Measurements from ENCODE around the gene ETF1.
A peak's percentile ranks its signal among the peaks of the same experiment; 100 is the strongest.

Gene ETF1

DNA sequence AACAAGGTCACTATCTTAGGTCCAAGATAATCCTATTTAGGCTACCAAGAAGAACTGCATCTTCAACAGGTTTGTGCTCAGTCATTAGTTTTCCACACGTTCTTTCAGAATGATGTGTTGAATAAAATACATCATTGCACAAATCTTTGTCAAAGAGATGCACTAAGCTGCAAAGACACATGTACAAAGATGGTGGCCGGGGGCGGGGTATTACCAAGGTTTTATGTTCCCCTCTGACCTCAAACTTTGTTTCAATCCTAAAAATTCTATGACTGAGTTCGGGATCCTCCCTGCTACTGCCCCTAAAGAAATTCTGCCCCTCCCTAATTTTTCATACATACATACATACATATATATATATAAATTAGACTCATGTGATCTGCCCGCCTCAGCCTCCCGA, 17.9 kb upstream of the ETF1 start:
- DNase-seq, result no peak

DNA sequence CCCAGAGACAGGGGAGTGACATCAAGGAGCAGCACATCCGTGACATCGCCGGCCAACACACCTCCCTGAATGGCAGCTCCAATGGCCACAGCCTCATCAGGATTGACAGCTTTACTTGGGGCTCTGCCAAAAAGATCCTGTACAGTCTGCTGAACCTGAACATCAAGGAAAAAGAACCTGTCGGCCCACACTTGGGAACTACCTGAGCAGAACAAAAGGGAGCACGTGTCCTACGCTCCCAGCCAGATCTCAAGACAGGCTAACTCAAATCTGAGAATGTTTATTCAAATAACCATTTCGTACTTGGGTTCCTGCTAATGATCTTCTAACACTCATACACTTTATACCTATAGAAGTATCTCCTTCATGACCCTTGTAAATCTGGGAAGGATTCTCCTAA, 16.9 kb upstream of the ETF1 start:
- DNase-seq, result no peak

GRCh38 chr5:138557677-138558076, 14.6 kb upstream of the ETF1 start:
- DNase-seq, result no peak

DNA sequence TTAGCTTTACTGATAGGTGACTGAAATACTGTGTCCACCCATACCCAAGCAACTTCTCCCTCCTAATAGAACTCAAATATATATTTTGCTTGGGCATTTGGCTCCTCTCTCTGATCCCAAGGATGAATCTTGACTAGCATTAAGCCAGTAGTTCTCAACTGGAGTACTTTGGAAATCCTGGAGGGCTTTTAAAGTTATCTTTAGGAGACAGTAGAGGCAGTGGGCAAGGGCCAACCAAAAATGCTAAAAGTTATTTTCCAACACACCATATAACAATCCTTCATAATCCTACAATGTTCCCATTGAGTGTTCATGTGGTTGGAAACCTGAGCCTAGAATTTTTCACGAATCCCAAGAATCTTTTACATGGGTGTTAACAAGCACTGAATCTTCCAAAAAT, 11.1 kb upstream of the ETF1 start:
- DNase-seq, result no peak

GRCh38 chr5:138553437-138554095, 10.5 kb upstream of the ETF1 start:
- no peak for DNase-seq

DNA sequence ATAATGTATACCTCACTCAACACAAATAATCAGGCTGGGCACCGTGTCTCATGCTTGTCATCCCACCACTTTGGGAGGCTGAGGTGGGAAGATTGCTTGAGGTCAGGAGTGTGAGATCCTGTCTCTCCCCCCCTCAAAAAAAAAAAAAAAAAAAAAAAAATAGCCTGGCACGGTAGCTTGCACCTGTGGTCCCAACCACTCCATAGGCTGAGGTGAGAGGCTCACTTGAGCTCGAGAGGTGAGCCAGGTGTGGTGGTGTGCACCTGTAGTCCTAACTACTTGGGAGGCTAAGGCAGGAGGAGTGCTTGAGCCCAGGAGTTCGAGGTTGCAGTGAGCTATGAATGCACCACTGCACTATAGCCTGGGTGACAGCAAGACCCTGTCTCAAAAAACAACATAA, 9.6 kb upstream of the ETF1 start:
- no peak for DNase-seq

DNA sequence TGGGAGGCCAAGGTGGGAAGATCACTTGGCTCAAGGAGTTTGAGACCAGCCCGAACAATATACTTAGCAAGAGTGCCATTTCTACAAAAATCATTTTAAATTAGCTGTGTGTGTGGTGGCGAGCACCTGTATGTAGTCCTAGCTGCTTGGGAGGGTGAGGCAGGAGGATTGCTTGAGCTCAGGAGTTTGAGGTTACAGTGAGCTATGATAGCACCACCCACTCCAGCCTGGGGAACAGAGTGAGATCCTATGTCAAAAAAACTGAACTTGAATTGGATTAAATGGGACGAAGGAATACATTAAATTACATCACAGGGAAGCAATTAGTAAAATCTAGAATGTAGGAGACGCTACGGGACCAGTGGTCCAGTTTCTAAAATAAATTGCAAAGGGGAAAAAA, 6.4 kb upstream of the ETF1 start:
- DNase-seq, result no peak

DNA sequence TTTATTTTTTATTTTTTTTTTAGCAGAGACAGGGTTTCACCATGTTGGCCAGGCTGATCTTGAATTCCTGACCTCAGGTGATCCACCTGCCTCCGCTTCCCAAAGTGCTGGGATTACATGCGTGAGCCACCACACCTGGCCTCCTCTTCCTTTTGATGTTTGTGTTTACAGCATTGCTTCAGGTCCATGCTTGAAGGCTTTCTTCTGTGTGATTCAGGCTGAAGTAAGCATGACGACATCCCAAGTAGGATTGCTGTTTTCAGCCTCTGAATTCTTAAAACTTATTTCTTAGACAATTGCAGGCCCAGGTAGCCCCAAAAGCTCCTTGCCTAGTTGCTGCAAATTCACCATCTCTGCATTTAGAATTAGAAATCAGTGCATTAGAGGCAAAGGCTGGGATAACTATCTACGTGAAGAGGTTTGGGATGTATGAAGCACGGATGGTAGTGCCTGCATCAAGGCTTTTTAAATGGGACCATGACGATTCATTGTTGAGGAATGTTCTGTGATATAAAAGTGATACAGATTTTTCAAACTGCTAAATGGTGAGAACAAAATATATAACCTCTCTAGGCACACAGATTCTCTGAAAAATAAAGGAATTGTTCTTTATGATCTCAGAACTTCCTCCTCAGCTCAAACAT, 3.0 kb upstream of the ETF1 start:
- no peak for DNase-seq

- no peak for DNase-seq
Observed at GRCh38 chr5:138544181-138545134, 1.4 kb upstream of the ETF1 start.

DNA sequence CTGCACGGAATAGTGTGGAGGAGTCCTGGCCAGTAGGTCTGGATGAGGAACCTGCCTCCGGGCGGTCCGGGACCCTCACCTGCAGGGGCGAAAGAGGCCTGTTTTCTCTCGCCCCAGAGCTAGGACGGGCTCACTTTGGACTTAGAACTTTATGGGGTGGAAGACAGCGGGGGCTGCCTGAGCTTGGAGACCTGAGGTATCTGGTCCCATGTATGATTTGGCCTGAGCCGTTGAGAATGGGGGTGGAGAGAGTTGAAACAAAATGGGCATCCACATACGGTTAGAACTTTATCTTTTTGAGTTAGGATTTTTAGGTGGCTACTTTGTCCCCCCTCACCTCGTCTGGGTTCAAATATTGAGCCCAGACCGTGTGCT, 681 bp upstream of the ETF1 start:
- no peak for DNase-seq

GRCh38 chr5:138542180-138542955, 668 bp downstream of the ETF1 start:
- peak; percentile 48 for DNase-seq

- no peak for DNase-seq
Observed at GRCh38 chr5:138541511-138542179, 1.4 kb downstream of the ETF1 start.

GRCh38 chr5:138539791-138540190, 3.2 kb downstream of the ETF1 start:
- DNase-seq, result no peak

GRCh38 chr5:138538943-138539627, 4.0 kb downstream of the ETF1 start:
- DNase-seq, result no peak

GRCh38 chr5:138536665-138537315, 6.2 kb downstream of the ETF1 start:
- DNase-seq, result no peak

- no peak for DNase-seq
Observed at GRCh38 chr5:138536215-138536614, 6.8 kb downstream of the ETF1 start.

DNA sequence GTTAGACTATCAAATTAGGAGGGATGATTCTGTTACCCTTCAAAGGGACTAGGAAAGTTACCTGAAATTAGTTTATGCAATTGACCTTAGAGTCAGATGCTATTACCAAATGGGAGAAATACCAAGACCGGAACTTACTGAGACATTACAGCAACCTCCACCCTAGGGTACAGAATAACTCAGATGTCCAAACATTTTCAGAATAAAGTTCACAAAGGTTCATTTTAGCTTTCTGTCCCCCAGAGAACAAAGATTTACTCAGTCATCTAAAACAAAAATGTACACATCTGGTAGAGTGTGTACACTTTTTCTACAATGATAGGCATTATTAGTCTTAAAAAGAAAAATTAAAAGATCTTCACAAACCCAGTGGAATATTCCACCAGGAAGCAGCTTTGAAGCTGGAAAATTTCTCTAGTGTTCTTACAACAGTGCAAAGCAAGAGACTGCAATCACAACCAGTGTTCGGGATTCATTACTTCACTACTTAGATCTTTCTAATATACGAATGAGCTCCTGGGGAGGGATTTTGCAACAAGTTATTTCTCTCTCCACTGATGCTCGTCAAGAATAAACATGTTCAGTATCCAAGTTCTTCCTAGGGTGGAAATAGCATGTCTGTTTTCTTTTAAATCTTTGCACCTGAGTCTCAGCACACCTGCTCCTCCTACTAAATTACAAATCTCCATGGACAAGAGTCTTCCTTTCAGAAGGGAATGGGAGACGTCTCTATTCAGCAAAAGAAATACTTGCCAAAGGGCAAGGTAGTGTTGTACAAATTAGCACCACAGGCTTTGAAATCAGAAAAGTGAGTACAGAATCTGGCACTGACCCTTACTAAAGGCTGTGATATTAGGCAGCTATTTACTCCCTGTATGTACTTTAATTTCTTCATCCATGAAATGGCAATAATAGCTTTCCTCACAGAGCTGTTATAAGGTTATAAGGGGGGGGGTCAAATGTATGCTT, 8.8 kb downstream of the ETF1 start:
- DNase-seq, result no peak

GRCh38 chr5:138529812-138530211, 13.2 kb downstream of the ETF1 start:
- no peak for DNase-seq

DNA sequence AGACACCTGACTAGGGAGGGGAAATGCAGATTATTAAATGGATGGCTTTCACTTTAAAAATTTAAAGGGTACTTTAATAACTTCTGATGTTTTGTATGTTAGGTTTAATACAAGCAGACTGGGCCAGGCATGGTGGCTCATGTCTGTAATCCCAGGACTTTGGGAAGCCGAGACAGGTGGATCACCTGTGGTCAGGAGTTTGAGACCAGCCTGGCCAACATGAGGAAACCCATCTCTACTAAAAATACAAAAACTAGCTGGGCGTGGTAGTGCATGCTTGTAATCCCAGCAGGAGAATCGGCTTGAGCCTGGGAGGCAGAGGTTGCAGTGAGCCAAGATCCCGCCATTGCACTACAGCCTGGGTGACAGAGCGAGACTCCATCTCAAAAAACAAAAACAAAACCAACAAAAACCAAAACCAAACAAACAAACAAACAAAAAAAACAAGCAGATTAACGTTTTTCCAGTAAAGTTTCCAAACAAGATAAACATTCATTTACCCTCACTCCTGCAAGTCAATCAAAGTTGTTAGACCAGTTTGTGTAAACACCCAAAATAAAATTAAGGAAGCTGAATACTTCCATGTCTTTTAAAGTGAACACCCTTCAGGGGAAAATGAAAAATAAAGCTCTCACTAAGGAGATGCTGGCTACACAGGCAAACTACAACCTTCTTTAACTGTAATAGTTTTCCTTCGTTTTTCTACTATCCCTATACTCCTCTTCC, 14.1 kb downstream of the ETF1 start:
- no peak for DNase-seq

Measured in eye (tissue), 1 donor.